HG02852 (cell line): Measurements from ENCODE around the gene TAF10.

Experiments used
- ATAC-seq: cut with Tn5 transposase; IDR thresholded peaks from one replicate; pipeline ENCODE4 v1.9.1; 2021; ENCODE audit warnings: mild to moderate bottlenecking, moderate library complexity; ENCODE audit not compliant: unreplicated experiment

TAF10 gene

GRCh38 chr11:6640985-6641701, 29.1 kb upstream of the TAF10 start:
- no peak for ATAC-seq

- ATAC-seq = no peak
Observed at GRCh38 chr11:6640036-6640984, 28.3 kb upstream of the TAF10 start.

DNA sequence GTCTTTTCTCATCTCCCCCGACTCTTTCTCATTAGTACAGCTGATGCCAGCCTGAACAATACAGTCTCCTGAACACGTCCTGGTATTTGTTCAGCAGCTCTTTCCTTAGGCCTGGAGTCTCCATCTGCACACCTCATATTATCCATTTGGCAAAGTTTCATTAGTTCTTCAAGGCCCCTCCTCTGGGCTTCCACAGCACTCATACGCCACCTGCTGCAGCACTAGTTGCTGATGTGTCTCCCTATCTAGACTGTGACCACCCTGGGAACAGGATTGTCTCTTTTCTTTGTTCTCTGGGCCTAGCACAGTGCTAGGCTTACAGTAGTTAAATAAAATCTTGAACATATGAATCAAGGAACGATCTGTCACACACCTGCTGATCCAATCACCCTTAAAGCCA, 26.4 kb upstream of the TAF10 start:
- ATAC-seq = no peak

DNA sequence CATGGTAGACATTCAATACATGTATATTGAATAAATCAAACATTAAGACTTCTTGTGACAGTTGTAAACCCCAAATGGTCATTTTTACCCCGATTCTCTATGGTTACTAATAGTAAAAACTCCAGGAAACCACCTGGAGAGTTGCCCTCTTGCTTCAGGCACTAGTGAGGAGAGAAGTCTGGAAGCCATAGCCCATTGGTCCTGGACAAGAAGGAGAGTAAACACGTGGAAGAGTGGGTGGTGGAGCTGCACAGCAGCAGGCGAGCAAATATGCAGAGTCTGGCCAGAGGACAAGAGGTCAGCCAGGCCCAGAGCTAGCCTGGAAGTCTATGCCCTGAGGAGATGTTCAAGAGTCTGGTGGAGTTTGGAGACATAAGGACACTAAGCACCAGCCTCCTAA, 25.9 kb upstream of the TAF10 start:
- ATAC-seq = no peak

DNA sequence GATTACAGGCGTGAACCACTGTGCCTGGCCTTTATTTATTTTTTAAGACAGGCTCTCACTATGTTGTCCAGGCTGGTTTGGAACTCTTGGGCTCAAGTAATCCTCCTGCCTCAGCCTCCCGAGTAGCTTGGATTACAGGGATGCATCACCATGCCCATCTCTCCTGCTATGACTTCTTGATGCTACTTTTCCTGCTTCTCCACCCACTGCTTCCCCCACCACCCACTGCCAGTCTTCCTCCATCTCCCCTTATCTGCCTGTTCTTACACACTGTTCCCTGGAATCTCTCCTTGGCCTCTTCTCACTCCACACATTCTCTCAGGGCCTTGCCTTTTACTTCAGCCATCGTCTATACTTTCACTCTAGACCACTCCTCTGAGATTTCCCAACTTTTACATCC, 24.5 kb upstream of the TAF10 start:
- no peak for ATAC-seq

DNA sequence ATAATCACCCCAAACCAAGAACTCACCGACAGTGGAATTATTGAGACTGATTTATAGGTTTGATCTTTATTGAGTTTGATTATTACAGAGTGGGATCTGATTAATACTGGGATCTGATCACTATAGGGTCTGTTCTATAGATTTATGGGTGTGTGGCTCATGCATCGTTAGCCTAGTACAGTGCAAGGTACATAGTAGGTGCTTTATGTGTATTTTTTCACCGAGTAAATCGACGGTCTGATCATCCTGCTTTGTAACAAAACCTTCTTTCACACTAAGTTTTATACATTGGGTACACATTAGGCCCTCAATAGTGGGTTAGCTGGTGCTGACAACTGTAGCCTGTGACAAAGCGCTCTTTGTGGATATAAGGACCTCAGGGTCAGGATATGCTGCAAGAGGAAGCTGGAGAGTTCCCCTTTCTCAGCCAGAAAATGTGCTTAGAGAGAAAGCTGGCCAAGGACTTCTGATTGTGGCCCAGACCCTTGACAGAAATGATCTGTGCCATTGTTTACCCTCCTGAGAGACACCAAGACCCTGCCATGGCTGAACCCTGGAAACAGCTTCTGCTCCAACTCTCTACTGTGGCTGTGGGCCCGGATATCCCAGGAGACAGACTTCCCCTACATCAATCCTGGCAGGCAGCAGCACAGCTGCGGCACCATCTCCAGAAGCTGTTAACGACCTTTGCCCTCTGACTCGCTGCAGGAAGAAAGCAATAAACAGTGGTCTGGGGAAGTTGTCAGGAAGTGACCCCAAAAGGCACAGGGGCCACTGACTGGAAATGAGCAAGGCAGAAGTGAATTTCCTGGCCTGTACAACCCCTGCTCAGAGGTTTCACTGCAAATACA, 23.3 kb upstream of the TAF10 start:
- ATAC-seq = no peak

DNA sequence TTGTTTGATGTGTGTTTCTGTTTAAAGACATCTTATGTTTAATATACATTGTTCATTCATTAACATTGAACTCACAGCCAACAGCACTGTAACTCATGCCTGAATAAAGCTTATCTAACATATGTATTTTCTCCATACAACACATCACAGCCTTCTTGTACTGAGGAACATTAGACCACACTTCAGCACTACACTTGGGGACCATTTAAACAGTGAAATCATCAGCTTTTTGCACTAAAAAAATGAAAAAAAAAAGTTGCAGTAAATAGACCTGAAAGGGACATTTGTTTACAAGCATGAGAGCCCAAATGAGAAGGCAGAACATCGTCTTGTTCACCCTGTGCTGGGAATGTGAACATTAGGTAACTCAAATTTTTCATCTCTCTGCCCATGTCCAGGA, 22.5 kb upstream of the TAF10 start:
- no peak for ATAC-seq

DNA sequence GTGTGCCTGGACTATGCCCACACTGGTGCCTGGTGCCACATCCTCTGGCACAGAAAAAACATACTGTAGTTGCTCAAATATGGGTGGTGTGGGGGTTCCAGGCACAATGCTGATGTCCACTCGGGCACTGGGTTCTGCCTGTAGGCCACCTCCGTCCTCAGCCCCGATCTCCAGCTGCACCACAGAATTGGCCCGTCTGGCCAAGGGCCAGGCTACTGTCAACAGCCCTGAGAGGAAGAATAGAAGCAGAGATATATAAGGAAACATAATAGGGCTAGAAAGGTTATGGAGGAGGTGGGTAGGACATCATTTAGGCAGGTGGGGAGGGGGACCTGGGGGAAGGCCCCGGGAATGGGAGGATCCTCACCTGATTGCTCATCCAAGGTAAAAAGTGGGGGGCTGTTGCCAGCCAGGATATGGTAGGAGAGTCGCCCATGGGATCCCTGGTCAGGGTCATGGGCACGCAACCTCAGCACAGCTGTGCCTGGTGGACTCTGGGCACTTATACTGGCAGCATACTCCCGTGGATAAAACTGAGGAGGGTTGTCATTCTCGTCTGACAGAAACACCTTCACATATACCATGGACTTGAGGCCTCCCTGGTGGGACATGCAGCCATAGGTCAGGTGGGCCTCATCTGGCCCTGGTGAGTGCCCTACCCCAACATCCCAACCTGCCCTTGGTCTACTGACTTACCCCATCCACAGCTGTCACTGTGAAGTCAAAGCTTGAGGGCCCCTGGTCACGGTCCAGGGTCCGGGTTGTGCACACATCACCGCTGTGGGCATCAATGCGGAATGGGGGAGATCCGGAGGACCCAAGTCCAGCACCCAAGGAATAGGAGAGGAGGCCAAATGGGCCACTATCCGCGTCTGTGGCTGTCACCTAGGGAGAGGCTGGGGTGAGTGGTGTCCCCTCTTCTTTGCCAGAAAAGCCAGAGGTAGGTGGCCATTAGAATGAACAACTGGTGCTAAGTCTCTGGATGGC, 21.7 kb upstream of the TAF10 start:
- no peak for ATAC-seq

- no peak for ATAC-seq
Observed at GRCh38 chr11:6632116-6633073, 20.4 kb upstream of the TAF10 start.

DNA sequence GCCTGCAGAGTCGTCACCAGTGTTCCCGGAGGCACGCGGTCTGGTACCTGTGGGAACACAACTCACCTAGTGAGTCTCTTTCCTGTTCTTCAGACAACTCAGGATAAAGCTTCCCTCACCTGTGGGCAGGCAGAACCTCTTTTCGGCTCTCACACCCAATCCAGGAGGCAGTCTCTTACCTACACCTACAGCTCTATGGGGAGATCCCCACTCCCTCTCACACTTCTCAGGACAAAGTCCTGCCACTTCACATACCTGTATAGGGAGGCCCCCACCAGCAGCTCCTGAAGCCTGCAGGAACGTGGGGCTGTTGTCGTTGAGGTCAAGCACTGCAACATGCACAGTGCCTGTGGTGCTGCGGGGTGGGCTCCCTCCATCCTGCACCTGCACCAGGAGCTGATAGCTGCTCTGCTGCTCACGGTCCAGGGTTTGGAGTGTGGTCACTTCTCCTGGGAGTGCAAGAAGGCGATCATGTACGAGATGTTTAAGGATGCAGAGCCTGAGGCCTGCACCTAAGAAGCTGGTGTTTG, 19.4 kb upstream of the TAF10 start:
- no peak for ATAC-seq

DNA sequence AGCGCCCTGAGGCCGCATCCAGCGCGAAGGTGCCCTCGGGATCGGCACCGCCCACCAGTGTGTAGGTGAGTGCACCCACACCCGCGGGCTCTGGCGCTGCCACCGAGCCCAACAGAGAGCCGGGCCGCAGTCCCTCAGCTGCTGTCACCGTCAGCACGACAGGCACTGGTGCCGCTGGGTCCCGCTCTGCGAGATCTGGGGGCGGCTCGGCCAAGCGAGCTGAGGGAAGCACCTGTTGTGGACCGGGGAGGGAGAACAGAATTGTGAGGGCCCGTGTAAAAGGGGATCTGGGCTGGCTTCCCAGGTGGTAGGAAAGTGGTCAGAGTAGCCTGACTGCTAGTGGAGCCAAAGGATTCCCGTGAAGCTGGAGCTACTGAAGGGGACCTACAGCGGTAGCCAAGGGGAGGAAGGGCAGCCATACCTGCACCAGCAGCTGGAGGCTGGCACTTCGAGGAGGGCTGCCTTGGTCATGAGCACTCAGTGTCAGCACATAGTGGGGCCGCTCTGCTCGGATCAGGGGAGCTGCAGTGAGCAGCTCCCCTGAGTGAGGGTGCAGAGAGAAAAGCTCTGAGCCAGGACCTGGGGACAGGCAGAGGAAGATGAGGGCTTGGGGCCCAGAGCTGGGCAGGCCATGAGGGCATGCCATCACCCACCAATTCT, 18.7 kb upstream of the TAF10 start:
- no peak for ATAC-seq

GRCh38 chr11:6629892-6630631, 18.0 kb upstream of the TAF10 start:
- no peak for ATAC-seq

DNA sequence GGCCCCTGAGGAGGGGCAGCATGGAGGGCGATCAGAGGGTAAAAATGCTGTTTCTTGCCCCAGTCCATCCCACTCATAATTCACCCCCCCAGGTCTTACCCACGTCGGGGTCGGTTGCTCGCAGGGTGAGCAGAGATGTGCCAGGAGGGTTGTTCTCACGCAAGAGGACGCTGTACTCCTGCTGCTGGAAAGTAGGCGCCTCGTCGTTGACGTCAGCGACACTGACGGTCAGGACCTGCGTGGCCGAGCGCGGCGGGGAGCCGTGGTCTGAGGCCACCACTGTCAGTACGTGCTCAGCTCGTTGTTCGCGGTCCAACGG, 17.5 kb upstream of the TAF10 start:
- no peak for ATAC-seq

GRCh38 chr11:6628526-6628925, 16.5 kb upstream of the TAF10 start:
- ATAC-seq = no peak

DNA sequence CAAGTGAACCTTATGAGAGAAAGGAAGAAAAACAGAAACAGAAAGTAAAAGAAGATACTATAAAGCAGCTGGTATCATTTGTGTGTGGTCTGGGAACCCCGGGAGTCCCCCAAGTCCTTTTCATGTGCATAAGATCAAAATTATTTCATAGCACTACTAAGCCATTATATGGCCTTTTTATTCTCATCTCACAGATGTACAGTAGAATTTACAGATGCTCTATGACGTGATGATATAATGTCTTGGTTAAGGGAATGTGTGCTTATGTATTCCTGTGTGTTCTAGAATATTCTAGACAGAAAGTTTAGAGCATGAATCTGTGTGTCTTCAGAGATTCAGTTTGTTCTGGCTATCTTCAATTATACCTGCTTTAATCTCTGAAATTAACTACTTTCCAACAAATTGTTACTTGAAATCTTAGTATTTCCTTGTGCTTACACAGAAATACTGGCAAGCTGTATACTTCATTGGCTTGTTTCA, 15.8 kb upstream of the TAF10 start:
- peak; percentile 85 for ATAC-seq

DNA sequence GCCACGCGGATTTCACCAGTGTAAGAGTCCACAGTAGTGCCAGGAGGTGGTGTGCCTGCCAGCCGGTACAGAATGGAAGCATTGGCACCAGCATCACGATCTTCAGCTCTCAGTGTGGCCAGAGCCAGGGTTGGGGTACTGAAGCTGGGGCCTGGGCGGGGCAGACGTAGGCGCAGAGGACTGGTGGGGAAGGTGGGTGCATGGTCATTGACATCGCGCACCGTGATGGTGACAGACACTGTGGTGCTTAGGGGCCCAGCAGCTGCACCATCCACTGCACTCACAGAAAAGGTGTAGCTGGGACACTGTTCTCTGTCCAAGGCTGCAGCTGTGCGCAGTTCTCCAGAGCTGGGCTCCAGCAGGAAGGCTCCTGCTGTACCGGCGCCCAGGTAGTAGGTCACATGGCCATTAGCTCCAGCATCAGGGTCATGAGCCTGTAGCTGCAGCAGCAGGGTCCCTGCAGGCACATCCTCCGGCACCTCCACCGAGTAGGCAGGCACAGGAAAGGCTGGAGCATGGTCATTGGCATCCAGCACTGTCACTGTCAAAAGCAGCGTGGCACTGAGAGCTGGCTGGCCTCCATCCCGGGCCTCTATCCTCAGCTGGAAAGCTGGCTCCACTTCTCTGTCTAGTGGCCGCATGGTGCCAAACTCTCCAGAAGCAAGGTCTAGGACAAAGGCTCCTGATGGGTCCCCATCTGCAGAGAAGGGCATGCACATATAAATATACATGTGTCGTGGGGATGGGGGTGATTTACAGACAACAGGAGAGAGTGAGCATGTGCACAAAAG, 15.2 kb upstream of the TAF10 start:
- no peak for ATAC-seq
